ENCODE results near the gene CTNND2. TPM values are rescaled to one million over a fixed set of nuclear protein-coding genes. Genes with fewer than 3 reads are reported as not detected.

The CTNND2 gene
- total RNA-seq, 1 donor from 2014 or later, result 13.9 TPM

- Histone ChIP-seq H3K9ac (no peak overlapping the region), H3K4me3 (no peak overlapping the region), H3K36me3 (no peaks in the 10 kb centered on the region), H3K4me2 (no peak overlapping the region), H3K79me2 (ENCODE audit: low read depth) (no peaks in the 10 kb centered on the region), H3K9me3 (ENCODE audit: low read depth) (no peaks in the 10 kb centered on the region), H3K27ac (no peak overlapping the region), H3K4me1 (peaks cover 16% of the 10 kb centered on the region), H3F3A (ENCODE audit: low read depth) (peaks cover 8% of the 10 kb centered on the region), H2AFZ (replicated peaks) (no peak overlapping the region), H3K27me3 (no peaks in the 10 kb centered on the region), H4K20me1 (ENCODE audit: low read depth) (no peaks in the 10 kb centered on the region)
- H3K27ac Mint-ChIP-seq, result no peak overlapping the region
- TF ChIP-seq, protein P1, sequence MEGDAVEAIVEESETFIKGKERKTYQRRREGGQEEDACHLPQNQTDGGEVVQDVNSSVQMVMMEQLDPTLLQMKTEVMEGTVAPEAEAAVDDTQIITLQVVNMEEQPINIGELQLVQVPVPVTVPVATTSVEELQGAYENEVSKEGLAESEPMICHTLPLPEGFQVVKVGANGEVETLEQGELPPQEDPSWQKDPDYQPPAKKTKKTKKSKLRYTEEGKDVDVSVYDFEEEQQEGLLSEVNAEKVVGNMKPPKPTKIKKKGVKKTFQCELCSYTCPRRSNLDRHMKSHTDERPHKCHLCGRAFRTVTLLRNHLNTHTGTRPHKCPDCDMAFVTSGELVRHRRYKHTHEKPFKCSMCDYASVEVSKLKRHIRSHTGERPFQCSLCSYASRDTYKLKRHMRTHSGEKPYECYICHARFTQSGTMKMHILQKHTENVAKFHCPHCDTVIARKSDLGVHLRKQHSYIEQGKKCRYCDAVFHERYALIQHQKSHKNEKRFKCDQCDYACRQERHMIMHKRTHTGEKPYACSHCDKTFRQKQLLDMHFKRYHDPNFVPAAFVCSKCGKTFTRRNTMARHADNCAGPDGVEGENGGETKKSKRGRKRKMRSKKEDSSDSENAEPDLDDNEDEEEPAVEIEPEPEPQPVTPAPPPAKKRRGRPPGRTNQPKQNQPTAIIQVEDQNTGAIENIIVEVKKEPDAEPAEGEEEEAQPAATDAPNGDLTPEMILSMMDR (IDR thresholded peaks at IDR 0.05), result no peak
- TF ChIP-seq EZH2 (IDR thresholded peaks at IDR 0.05) (no peak), EZH2phosphoT487 (IDR thresholded peaks at IDR 0.05) (no peak)
- H3K4me1 Mint-ChIP-seq, result peaks cover 50% of the 10 kb centered on the region
- H3K27me3 Mint-ChIP-seq (ENCODE audit: insufficient read depth, low read depth), result no peaks in the 10 kb centered on the region
- DNase-seq (ENCODE audit: low spot score), result no peak
- H3K4me3 Mint-ChIP-seq, result no peak overlapping the region
- H3K36me3 Mint-ChIP-seq, result peaks cover 3% of the 10 kb centered on the region
- peaks cover 8% of the 10 kb centered on the region for H3K9me3 Mint-ChIP-seq
These were observed 310.2 kb downstream of the CTNND2 start for GRCh38 chr5:11594021-11594420.

- H2AFZ ChIP-seq (replicated peaks), result no peak overlapping the region
- peak overlapping the region; percentile 64 for H3K27ac Mint-ChIP-seq
- no peak overlapping the region for H3K4me3 Mint-ChIP-seq
These were observed 313.8 kb downstream of the CTNND2 start for GRCh38 chr5:11590475-11590874.

GRCh38 chr5:11588803-11589202 lies 315.4 kb downstream of the CTNND2 start:
- Histone ChIP-seq H3K27ac (peak overlapping the region; percentile 88), H2AFZ (replicated peaks) (peak overlapping the region; percentile 66), H3K4me3 (peak overlapping the region; percentile 41), H3K79me2 (ENCODE audit: low read depth) (peaks cover 28% of the 10 kb centered on the region), H4K20me1 (ENCODE audit: low read depth) (no peaks in the 10 kb centered on the region), H3K9me3 (ENCODE audit: low read depth) (no peaks in the 10 kb centered on the region), H3F3A (ENCODE audit: low read depth) (peaks cover 25% of the 10 kb centered on the region), H3K4me2 (peak overlapping the region; percentile 74), H3K9ac (no peak overlapping the region), H3K36me3 (no peaks in the 10 kb centered on the region), H3K27me3 (no peaks in the 10 kb centered on the region), H3K4me1 (peaks cover 26% of the 10 kb centered on the region)
- Mint-ChIP-seq H3K4me3 (peak overlapping the region; percentile 88), H3K9me3 (peaks cover 12% of the 10 kb centered on the region), H3K27ac (peak overlapping the region; percentile 100), H3K27me3 (ENCODE audit: insufficient read depth, low read depth) (no peaks in the 10 kb centered on the region), H3K4me1 (peaks cover 48% of the 10 kb centered on the region), H3K36me3 (peaks cover 13% of the 10 kb centered on the region)
- peak; percentile 93 for DNase-seq (ENCODE audit: low spot score)
- TF ChIP-seq, protein P1 (IDR thresholded peaks at IDR 0.05), result no peak
- TF ChIP-seq EZH2 (IDR thresholded peaks at IDR 0.05) (no peak), EZH2phosphoT487 (IDR thresholded peaks at IDR 0.05) (no peak)

More at GRCh38 chr5:11590475-11590874, 313.8 kb downstream of the CTNND2 start:
- Mint-ChIP-seq H3K36me3 (peaks cover 8% of the 10 kb centered on the region), H3K9me3 (peaks cover 12% of the 10 kb centered on the region), H3K27me3 (ENCODE audit: insufficient read depth, low read depth) (no peaks in the 10 kb centered on the region), H3K4me1 (peaks cover 51% of the 10 kb centered on the region)
- Histone ChIP-seq H3K27me3 (no peaks in the 10 kb centered on the region), H3K27ac (no peak overlapping the region), H3K4me3 (no peak overlapping the region), H4K20me1 (ENCODE audit: low read depth) (no peaks in the 10 kb centered on the region), H3K9ac (no peak overlapping the region), H3K4me1 (peaks cover 33% of the 10 kb centered on the region), H3K36me3 (no peaks in the 10 kb centered on the region), H3K9me3 (ENCODE audit: low read depth) (no peaks in the 10 kb centered on the region), H3K4me2 (no peak overlapping the region), H3K79me2 (ENCODE audit: low read depth) (peaks cover 27% of the 10 kb centered on the region), H3F3A (ENCODE audit: low read depth) (peaks cover 25% of the 10 kb centered on the region)
- DNase-seq (ENCODE audit: low spot score), result no peak
- TF ChIP-seq EZH2 (IDR thresholded peaks at IDR 0.05), result no peak
- TF ChIP-seq EZH2phosphoT487 (IDR thresholded peaks at IDR 0.05), result no peak
- TF ChIP-seq, protein P1 (IDR thresholded peaks at IDR 0.05), result no peak
